GM13977 (cell line): ENCODE results near the gene SLC1A7.

ENCODE experiments used
- DNase-seq: peaks from one replicate; pipeline ENCODE4 v3.0.0; 2012; ENCODE audit warnings: low spot score
- in situ Hi-C: fragments of 300-500 bp; cut with MboI; formaldehyde crosslinking; loops from one replicate; pipeline ENCODE4 v1.12.0; 2022; ENCODE audit warnings: low sequenced_read_pairs, low pct_unique_long_range_greater_than_20kb, mixed read lengths, inconsistent platforms; ENCODE audit not compliant: unreplicated experiment
- TF ChIP-seq, protein P1 (sequence below): IDR thresholded peaks from 2 replicates; pipeline ENCODE4 v1.5.1; 2012; ENCODE audit warnings: mild to moderate bottlenecking, control low read depth; ENCODE audit not compliant: insufficient read depth; ENCODE audit errors: extremely low read depth, missing control alignments

Gene SLC1A7

DNA sequence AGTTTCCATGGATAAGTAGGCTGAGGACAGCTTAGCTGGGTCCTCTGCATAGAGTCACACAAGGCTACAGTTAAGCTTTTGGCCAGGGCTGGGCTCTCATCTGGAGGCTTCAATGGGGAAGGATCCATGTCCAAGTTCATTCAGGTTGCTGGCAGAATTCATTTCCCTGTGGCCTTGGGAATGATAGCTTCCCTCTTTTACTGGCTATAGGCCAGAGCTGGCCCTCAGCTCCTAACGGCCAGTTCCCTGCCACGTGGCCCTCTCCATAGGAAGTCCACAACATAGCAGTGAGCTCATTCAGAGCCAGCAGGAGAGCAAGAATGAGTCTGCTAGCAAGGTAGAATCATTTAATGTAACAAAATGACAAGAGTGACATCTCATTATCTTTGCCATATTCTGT is 95.5 kb downstream of the SLC1A7 start:
- TF ChIP-seq, protein P1, sequence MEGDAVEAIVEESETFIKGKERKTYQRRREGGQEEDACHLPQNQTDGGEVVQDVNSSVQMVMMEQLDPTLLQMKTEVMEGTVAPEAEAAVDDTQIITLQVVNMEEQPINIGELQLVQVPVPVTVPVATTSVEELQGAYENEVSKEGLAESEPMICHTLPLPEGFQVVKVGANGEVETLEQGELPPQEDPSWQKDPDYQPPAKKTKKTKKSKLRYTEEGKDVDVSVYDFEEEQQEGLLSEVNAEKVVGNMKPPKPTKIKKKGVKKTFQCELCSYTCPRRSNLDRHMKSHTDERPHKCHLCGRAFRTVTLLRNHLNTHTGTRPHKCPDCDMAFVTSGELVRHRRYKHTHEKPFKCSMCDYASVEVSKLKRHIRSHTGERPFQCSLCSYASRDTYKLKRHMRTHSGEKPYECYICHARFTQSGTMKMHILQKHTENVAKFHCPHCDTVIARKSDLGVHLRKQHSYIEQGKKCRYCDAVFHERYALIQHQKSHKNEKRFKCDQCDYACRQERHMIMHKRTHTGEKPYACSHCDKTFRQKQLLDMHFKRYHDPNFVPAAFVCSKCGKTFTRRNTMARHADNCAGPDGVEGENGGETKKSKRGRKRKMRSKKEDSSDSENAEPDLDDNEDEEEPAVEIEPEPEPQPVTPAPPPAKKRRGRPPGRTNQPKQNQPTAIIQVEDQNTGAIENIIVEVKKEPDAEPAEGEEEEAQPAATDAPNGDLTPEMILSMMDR = no peak
- in situ Hi-C loops = no loop called here
- no peak for DNase-seq

DNA sequence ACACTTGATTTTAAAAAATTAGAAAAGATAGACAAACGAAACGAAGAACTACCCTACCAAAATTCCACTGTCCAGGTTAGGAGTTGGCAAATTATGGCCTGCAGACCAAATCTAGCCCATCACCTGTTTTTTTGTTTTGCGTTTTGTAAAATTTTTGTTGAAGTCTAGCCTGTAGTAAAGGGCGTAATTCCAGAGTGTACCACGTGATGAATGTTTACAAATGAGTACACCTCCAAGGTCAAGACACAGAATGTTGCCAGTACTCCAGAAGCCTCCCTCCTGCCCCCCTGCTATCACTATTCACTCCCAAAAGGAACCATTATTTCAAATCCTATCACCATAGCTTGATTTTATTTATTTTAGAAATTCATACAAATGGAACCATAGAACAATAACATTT is 97.5 kb downstream of the SLC1A7 start:
- DNase-seq = no peak
- in situ Hi-C loops = no loop called here
- TF ChIP-seq, protein P1 = no peak

DNA sequence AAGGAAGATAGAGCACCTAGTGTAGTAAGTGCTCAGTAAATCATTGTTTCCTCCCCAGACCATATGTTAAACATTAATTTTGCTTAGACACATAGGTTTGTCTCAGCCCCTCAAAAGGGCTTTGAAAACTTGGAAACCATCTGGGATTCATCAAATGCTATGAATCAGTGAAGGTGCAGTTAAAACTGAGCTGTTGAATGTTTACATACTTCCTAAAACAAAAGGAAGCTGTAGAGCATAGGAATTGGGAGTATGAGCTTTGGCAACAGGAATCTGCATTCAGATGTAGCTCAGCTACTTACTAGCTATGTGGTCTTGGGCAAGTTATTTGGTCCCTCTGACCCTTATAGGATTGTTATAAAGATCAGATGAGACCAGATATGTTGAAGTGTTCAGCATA is 99.2 kb downstream of the SLC1A7 start:
- in situ Hi-C loops = no loop called here
- TF ChIP-seq, protein P1 = no peak
- no peak for DNase-seq

DNA sequence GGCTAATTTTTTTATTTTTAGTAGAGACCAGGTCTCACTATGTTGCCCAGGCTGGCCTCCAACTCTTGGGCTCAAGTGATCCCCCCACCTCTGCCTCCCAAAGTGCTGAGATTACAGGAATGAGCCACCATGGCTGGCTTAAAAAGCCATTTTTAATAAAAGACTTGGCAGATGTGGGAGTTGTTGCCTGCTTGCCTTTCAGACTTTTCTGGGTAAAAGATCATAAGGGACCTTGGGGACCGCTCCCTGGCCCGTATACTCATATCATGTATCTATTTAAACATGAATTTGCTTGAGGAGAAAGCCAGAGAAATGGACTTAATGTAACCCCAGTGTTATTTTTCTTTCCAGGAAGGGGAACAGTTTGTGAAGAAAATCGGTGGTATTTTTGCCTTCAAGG is 103.9 kb downstream of the SLC1A7 start:
- DNase-seq = no peak
- in situ Hi-C loops = no loop called here
- TF ChIP-seq, protein P1 = no peak
